HG03139 (cell line): ENCODE results near the gene KRTAP4-2.
"Not testable (repeated sequence)": the region's sequence is repeated elsewhere in the genome, so short reads cannot be mapped to it uniquely, and the experiment has no call there.

Experiments used
- ATAC-seq: cut with Tn5 transposase; IDR thresholded peaks from one replicate; pipeline ENCODE4 v1.9.1; 2021; ENCODE audit not compliant: unreplicated experiment

KRTAP4-2 gene

DNA sequence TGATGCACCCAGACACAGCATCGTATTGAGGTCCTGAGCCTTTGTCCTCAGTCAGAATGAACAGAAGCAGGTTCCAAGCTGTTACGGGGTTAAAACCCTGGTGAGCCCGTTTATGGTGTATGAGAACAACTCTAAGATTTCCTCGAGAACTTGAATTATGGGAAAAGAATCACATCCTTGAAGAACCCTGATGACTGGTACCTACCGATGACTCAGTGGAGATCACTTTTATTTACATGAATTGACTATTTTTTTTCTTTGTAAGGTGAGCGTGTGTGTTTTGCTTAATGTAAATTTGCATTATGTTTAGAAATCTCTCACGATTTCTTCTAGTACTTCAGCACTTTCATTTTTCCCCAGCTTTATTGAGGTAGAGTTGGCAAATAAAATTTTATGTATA is 14.2 kb downstream of the KRTAP4-2 start:
- no peak for ATAC-seq

DNA sequence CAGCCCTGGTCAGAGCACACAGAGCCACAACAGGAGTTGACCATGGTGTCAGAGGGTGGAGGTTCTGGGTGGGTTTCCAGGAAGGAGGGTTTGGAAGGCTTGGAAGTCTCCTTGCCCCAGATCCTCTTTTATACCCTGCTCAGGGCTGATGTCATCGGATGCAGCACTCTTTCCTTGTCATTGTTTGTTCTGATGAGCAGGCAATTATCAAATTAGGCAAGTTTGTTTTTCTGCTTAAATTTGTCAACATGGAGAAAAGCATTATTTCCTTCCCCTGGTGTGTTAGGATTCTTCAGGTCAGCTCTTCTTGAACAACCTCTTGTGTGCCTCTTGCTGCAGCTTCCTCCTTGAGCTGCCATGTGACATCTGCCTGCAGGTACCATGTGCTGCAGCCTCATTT is 17.4 kb downstream of the KRTAP4-2 start, which contains the start of gene KRTAP4-4:
Gene KRTAP4-4 (minus strand): TSS at position 101 of the 400 bp plus-strand sequence. CDS start 57 bp downstream, at position 44.
- ATAC-seq = no peak

DNA sequence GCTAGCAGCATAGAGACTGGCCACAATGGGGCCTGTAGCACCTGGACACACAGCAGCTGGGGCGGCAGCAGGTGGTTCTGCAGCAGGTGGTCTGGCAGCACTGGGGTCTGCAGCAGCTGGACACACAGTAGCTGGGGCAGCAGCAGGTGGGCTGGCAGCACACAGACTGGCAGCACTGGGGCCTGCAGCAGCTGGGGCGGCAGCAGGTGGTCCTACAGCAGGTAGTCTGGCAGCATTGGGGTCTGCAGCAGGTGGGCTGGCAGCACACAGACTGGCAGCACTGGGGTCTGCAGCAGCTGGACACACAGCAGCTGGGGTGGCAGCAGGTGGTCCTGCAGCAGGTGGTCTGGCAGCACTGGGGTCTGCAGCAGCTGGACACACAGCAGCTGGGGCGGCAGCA is 17.8 kb downstream of the KRTAP4-2 start:
- ATAC-seq = not testable (repeated sequence)

DNA sequence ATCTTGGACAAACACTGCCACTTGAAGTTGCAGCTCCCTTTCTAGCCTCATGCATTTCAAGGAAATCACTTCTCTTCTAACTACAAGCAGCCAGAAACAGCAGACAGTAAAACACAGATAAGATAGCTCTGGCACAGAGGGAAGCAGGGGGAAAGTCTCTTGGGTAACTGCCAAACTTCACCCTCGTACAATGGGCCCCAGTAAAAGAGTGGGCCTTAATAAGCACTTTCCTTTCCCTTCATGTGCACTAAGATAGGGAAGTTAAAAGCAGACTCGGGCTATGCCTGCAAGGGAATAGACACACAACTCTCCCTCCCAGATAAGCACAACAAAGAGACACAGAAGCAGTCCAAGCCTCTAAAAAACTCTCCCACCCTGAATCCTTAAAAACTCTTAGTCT is 24.2 kb downstream of the KRTAP4-2 start:
- ATAC-seq = no peak

DNA sequence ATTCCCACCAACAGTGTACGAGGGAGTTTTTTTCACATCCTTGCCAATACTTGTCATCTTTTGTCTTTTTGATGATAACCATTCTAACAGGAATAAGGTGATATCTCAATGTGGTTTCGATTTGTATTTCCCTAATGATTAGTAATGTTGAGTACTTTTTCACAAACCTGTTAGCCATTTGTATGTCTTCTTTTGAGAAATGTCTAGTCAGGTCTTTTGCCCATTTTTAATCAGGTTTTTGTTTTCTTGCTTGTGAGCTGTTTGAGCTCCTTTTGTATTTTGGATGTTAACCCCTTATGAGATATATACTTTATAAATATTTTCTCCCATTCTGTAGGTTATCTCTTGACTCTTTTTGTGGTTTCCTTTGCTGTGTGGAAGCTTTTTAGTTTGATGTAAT is 26.5 kb downstream of the KRTAP4-2 start:
- ATAC-seq = no peak

DNA sequence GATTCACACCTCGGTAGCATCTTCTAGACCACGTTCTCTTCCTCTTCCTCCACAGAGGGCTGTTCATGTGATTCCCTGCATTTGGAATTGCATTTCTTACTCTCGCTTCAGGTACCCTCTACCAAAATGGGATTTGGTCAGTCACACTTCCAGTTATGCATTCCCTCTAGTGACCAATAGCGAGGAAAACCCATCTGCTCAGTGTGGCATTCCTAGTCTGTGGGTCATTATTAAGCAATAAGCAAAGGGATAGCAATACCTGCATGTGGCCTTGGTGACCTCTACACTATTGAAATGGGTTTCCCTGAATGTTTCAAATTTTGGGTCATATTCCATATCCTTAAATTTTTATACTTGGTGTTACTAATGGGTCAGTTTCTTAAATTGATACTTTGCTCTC is 28.0 kb downstream of the KRTAP4-2 start:
- ATAC-seq = no peak

DNA sequence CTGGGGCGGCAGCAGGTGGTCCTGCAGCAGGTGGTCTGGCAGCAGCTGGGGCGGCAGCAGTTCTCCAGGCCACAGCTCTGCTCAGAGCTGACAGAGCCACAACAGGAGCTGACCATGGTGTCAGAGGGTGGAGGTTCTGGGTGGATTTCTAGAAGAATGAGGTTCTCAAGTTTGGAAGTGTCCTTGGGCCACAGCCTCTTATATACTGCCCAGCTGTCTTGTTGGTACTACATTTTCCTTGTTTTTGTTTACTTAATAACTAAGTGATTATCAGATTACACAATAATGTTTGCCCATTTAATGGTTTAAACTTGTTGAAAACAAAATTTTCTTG is 28.4 kb downstream of the KRTAP4-2 start, which contains the start of gene KRTAP4-5:
Gene KRTAP4-5 (minus strand): TSS at position 174 of the 334 bp plus-strand sequence. CDS start 58 bp downstream, at position 116.
- no peak for ATAC-seq

DNA sequence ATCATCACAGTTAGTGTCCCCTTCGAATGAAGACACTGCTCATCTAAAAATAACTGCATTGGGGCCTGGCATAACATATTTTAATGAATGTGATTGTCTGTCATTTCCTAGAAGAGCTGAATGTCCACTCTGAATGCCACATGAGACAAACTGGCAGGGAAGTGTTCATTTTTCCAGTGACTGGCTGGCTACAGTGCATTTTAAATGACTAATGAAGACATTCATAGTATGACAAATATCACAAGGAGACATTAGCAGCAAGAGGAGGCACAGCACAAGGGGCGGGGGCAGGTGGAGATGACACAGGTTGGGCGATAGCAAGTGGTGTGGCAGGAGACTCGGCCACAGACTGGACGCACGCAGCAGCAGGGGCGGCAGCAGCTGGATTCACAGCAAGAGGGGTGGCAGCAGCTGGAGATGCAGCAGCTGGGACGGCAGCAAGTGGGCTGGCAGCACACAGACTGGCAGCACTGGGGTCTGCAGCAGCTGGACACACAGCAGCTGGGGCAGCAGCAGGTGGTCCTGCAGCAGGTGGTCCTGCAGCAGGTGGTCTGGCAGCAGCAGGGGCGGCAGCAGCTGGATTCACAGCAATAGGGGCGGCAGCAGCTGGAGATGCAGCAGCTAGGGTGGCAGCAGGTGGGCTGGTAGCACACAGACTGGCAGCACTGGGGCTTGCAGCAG is 28.9 kb downstream of the KRTAP4-2 start:
- not testable (repeated sequence) for ATAC-seq

DNA sequence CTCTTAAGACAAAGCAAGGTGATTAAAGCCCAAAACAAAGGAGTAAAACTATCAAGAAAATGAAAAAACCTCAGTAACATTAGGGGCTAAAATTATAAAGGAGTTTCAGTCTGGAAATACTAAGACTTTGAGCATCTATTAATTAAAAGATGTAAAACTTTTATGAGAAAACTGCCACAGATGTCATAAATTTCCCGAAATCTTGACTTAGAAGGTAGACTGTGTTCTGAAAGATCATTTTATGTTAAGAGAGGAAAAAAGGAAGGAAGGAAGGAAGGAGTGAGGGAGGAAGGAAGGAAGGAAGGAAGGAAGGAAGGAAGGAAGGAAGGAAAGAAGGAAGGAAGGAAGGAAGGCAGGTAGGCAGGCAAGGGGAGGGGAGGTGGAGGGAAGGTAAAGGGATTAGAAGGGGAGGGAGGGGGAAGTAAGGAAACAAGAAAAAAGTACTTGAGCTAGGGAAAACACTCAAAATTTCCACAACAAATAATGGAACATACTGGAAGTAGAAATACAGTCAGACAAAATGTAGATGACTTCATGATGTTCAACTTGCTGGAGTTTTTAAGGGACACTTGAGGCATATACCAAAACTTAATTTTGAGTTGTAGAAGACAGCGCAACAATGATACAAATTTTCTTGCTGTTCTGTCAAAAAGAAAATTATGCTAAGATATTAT is 30.4 kb downstream of the KRTAP4-2 start:
- ATAC-seq = no peak

DNA sequence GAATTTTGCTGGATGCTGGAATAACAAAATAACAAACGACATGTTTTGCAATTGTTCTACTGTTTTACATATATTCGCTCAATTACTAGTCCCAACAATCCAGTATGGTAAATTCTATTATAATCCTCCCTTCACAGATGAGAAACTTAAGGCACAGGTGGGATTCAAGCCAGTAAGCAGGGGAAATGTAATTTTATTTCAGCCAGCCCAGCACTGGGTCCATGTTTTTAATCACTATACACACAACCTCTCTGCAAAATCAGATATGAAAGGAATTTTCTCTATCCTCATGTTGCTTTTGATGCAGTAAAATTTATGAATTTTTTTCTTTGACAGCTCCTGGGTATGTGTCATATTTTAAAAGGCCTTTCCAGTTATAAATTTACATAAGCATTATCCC is 32.8 kb downstream of the KRTAP4-2 start:
- ATAC-seq = no peak

DNA sequence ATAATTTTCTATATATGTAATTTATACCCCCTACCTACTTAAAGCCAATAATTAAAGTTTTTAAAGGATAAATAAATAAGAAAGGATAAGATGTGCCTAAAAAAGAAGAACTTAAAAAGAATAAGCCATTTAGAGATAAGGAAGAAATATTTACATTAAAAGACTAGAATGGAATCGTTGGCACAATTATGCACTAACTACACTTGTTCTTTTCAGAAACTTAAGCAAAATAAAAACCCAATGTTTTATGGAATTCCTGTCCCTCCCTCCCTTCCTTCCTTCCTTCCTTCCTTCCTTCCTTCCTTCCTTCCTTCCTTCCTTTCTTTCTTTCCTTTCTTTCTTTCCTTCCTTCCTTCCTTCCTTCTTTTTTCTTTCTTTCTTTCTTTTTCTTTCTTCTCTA is 33.2 kb downstream of the KRTAP4-2 start:
- no peak for ATAC-seq

DNA sequence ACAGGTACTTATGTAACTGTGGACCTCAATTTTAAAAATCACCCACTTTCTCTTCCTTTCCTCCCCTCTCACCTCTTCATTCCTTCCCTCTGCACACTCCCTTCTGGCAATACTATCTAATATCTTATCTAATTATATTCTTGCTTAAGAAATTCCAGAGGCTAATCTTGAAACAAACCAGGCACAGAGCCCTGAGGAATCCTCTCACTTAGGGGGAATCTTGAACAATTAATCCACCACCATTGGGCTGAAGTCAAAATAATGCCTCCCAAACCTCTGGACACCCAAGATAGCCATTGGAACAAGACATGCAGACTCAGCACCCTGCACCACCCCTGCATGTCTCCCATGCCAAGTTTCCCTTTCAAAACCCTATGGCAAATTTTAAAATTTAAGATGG is 36.7 kb downstream of the KRTAP4-2 start:
- no peak for ATAC-seq

DNA sequence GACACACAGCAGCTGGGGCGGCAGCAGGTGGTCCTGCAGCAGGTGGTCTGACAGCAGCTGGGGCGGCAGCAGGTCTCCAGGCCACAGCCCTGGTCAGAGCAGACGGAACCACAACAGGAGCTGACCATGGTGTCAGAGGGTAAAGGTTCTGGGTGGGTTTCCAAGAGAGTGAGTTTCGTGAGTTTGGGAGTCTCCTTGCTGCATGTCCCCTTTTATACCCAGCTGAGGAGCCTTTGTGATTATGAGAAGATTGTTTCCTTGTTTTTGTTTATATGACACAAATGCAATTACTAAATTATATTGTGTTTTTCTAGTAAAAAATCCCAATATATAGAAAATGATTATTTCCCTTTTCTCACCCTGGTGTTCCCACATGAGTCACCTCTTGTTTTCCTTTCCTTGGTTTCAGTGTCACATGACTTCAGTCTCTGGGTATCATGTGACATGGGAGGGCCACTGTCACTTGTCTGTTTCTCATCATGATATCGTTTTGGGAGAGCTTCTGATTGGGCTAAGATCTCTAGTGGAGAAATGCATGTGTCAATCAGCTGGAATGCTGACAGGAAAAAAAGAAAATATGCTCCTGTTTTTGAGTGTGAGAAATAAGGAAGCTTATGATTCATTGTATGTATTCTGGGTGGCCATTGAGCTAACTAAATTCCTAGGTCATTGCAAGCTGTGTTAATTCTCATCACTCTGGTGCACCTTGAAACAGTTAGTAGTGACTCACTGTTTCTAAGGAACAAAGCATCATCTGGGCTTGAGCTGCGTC is 37.5 kb downstream of the KRTAP4-2 start, which contains the start of gene KRTAP4-6:
Gene KRTAP4-6 (minus strand): TSS at position 185 of the 772 bp plus-strand sequence. CDS start 57 bp downstream, at position 128.
- ATAC-seq = no peak

DNA sequence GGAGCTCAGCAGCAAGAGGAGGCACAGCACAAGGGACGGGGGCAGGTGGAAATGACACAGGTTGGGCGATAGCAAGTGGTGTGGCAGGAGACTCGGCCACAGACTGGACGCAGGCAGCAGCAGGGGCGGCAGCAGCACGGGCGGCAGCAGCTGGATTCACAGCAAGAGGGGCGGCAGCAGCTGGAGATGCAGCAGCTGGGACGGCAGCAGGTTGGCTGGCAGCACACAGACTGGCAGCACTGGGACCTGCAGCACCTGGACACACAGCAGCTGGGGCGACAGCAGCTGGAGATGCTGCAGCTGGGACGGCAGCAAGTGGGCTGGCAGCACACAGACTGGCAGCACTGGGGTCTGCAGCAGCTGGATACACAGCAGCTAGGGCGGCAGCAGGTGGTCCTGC is 38.2 kb downstream of the KRTAP4-2 start:
- ATAC-seq = not testable (repeated sequence)

DNA sequence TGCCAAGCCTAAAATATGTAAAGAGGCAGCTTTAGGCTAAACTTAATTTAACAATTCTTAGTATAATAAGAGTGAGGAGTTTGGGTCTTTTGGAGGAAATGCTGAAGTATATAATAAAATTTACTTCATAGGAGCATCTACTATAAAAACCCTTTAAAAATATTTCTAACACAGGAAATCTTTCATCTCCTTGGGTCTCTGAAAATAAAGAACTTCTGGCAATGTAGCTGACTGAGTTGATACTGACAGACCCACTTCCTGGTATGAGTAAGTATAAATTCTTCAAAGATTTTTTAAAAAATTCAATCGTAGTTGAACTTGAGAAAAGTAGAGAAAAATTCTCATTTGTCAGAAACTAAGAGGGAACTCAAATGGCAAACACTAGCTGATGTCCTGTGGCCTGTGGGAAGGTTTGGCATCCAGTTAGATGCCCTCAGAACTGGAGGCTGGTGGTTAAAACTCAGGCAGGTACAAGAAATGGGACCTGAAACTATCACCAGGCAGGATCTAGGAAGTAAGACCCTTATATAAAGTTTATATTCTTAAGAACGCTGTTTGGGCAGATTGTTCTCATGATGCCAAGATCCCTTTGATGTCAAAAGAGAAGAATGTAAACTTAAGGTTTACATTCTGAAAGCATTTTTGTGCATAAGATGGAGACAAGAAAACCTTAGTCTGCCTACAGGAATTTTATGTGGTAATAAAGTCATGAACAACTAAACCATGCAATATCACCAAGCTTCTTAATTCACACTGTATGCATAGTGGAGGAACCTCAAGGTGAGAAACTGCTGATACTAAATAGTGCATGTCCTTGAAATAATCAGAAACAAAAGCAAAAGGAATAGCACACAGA is 43.9 kb downstream of the KRTAP4-2 start:
- no peak for ATAC-seq

DNA sequence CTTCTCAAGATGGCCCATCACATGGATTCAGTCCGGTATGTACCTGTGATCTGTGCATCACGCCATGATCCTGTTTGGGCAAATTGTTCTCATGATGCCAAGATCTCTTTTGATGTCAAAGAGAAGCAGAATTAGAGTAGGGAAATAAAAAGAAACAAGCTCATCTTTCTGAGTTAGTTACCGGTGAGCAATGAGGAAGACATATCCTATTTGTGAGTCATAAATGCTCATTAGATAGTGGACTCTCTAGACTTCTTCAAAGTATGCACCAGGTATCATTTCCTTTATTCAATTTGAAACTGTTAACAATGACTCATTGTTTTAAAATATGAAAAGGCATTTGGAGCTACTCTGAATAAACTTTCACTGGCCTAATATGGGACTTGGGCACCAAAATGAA is 46.0 kb downstream of the KRTAP4-2 start:
- no peak for ATAC-seq
